Activated CD4-positive, alpha-beta T cell treated with anti-CD3 and anti-CD28 coated beads, Interleukin-2, amount 50 U/mL, for 4 hours (primary cell): ENCODE results near the gene ZNF560.
"Not testable (repeated sequence)": the region's sequence is repeated elsewhere in the genome, so short reads cannot be mapped to it uniquely, and the experiment has no call there.

ENCODE experiments used
- DNase-seq, 2 experiments: peaks; one replicate each; pipeline ENCODE4 v3.0.0-alpha.2; 2020

ZNF560 gene

GRCh38 chr19:9498183-9498902 lies at the start of gene ZNF560:
Gene ZNF560, minus strand, starts transcription at chr19:9498616. Its CDS starts 23,303 bp downstream, at chr19:9475313.
- no peak for DNase-seq

GRCh38 chr19:9547870-9548269 lies 49.5 kb upstream of the ZNF560 start:
- no peak for DNase-seq

- not testable (repeated sequence) for DNase-seq
Observed at GRCh38 chr19:9541281-9541680, 42.9 kb upstream of the ZNF560 start.

GRCh38 chr19:9539921-9540320 lies 41.5 kb upstream of the ZNF560 start:
- not testable (repeated sequence) for DNase-seq

GRCh38 chr19:9539201-9539600 lies 40.8 kb upstream of the ZNF560 start:
- DNase-seq = not testable (repeated sequence)

GRCh38 chr19:9538183-9539058 lies 40.0 kb upstream of the ZNF560 start, which contains the start of gene ZNF426:
Gene ZNF426, minus strand, starts transcription at chr19:9538645. Its CDS starts 2,413 bp downstream, at chr19:9536232.
- DNase-seq = peak; percentile 84 to 85

- no peak for DNase-seq
Observed at GRCh38 chr19:9535934-9536333, 37.5 kb upstream of the ZNF560 start.

- no peak for DNase-seq
Observed at GRCh38 chr19:9531933-9532332, 33.5 kb upstream of the ZNF560 start.

GRCh38 chr19:9528757-9529336 lies 30.4 kb upstream of the ZNF560 start:
- DNase-seq = no peak

GRCh38 chr19:9523885-9524474 lies 25.6 kb upstream of the ZNF560 start:
- no peak for DNase-seq

GRCh38 chr19:9507285-9507684 lies 8.9 kb upstream of the ZNF560 start:
- DNase-seq = no peak

- no peak for DNase-seq
Observed at GRCh38 chr19:9500796-9501195, 2.4 kb upstream of the ZNF560 start.

GRCh38 chr19:9494096-9494495 lies 4.3 kb downstream of the ZNF560 start:
- no peak for DNase-seq

- DNase-seq = no peak
Observed at GRCh38 chr19:9487016-9487415, 11.4 kb downstream of the ZNF560 start.

- DNase-seq = no peak
Observed at GRCh38 chr19:9485140-9485539, 13.3 kb downstream of the ZNF560 start.

- no peak for DNase-seq
Observed at GRCh38 chr19:9474975-9475374, 23.4 kb downstream of the ZNF560 start.

- DNase-seq = no peak
Observed at GRCh38 chr19:9467161-9467560, 31.3 kb downstream of the ZNF560 start.

- no peak for DNase-seq
Observed at GRCh38 chr19:9461938-9462337, 36.5 kb downstream of the ZNF560 start.

- no peak for DNase-seq
Observed at GRCh38 chr19:9456018-9456689, 42.3 kb downstream of the ZNF560 start.

- no peak for DNase-seq
Observed at GRCh38 chr19:9453953-9454352, 44.5 kb downstream of the ZNF560 start.

GRCh38 chr19:9445037-9445436 lies 53.4 kb downstream of the ZNF560 start:
- no peak for DNase-seq

- DNase-seq = no peak
Observed at GRCh38 chr19:9436358-9436757, 62.1 kb downstream of the ZNF560 start.
